Hematopoietic multipotent progenitor cell treated with erythropoietin and hydrocortisone succinate and interleukin-3 and kit ligand, for 6 days (in vitro differentiated cells): Measurements from ENCODE around the gene MINDY2.

Experiments used
- DNase-seq: peaks from one replicate; pipeline ENCODE4 v3.0.0-alpha.2; 2015

MINDY2 gene

DNA sequence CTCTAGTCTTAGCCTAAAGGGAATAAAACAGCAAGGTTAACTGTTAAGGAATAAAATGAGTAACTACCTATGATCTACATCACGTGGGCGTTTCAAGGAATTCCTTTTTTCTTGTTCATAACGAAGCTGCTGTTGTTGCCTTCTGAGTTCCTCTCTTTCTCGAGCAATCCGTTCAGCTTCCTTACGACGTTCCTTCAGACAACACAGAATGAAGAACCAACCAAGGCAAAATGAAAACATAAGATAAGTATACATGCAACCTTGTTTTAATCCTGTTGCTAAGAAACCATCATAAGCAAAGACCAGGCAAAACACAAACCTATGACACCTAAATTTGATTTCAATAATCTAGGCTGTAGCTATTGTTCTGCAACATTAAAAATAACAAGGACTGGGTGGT lies 118.3 kb downstream of the MINDY2 start:
- DNase-seq: no peak

DNA sequence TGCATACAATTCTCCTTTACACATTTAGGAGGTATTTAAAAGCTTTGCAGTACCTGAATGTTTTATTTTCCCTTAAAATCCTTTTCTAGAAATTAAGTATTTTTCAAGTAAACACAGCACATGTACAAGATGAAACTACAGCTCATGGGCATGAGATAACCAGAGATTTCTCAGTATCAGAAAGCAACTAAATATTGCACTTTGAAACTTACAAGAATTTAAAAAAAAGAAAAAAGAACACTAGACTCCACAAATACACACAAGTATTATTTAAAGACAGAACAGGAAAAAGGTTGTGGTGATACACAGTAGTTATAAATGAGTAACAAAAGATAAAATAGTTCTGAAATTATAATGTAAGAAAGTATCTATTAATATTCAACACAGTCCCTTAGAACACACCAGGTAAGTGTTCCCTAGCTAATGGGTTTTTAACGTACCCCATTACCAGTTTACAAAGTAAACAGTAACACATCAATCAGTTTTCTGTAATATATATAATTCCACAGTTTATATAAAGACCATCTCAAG lies 127.1 kb downstream of the MINDY2 start:
- no peak for DNase-seq

DNA sequence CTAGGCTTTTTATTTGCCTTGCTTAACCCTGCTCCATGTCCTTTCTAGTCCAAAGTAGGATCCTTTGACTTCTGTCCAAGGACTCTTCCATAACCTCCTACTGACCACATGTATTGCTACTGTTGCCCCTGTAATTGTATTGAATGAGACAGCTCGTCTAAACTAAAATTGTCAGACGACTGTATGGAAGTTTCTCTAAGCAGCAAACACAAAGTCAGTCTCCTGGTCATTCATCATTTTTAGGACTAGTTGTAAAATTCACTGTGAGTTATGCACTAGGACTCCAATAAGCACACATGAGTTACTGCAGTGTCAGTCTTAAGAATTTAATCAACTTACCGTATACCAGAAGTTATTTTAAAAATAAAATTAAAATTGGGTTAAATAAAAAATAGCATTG lies 129.5 kb downstream of the MINDY2 start:
- DNase-seq: no peak

DNA sequence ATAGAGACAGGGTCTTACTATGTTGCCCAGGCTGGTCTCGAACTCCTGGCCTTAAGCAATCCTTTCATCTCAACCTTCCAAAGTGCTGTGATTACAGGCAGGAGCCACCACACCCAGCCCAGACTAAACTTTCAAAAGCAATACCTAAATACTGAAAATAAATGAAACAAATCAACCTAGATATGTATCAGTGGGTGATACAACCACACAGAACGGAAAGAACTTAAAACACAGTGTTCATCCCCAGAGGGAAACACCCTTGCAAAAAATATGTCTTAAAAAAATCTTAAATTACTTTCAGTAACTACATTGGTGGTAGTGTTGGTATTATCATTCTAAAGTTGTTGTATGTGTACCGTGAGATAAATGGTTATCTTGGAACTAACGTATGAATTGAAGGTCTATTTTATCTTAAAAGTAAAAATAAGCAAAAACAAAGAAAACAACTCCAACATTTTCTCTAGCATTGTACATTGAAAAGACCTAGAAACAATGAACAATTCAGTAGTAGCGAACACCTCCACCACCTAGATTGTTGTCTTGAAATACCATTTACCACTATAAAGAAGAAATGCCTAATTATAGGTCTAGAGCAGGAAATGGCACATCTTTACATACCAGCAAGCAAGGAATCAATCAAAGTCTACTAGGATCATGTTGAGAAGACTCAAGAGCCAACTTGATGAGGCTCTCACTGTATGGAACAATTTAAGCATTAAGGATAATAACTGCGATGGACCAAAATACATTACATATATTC lies 137.6 kb downstream of the MINDY2 start:
- no peak for DNase-seq

DNA sequence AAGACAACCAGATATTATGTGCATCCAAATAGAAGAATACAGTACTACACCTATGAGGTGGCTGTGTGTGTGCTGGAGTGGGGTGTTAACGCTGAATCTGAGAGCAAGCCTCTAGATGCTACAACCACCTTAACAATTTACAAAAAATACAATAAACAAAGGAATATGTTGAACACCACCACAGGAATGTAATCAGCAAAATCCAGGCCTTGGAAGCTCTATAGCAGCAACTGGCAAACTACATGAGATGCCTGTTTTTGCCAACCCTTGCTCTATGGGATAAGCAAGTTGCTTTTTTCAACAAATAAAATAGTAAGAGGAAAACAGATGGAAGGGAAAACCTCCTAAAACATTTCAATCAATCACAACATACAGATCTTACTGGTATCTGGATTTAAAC lies 138.5 kb downstream of the MINDY2 start:
- DNase-seq: no peak

DNA sequence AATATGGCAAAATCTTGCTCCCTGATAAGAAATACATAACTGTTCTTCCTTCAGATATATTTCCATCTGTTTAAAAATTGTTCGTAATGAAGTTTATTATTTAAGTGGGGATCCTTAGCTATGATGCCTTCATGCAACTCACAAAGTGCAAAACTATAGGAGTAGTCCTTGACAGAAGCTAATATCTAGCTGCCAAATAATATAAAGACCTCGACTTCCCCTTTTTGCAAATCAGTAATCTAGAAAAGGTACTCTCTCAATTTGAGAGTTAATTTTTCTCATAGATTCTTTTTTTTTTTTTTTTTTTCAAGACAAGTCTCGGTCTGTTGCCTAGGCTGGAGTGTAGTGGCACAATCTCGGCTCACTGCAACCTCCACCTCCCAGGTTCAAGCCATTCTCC lies 139.4 kb downstream of the MINDY2 start:
- DNase-seq: no peak
